KBM-7 (cell line): ENCODE results near the gene ADPRS.
A peak's percentile ranks its signal among the peaks of the same experiment; 100 is the strongest.

Experiments
- DNase-seq: peaks from one replicate; pipeline ENCODE4 v3.0.0-alpha.2; 2015
- in situ Hi-C: fragments of 300-500 bp; cut with MboI; formaldehyde crosslinking; loops from 2 replicates; pipeline ENCODE4 v1.14.3; 2020; ENCODE audit warnings: low sequenced_read_pairs, low pct_unique_long_range_greater_than_20kb, mixed read lengths

ADPRS gene

GRCh38 chr1:36126005-36126716, 37.5 kb downstream of the ADPRS start:
- no peak for DNase-seq
- in situ Hi-C loops, result no loop called here

GRCh38 chr1:36126797-36127500, 38.3 kb downstream of the ADPRS start:
- in situ Hi-C loops, result no loop called here
- no peak for DNase-seq

- DNase-seq, result no peak
- in situ Hi-C loops, result no loop called here
Observed at GRCh38 chr1:36128126-36128904, 39.6 kb downstream of the ADPRS start.

- DNase-seq, result no peak
- in situ Hi-C loops, result no loop called here
Observed at GRCh38 chr1:36128905-36129206, 40.2 kb downstream of the ADPRS start.

- no peak for DNase-seq
- in situ Hi-C loops, result no loop called here
Observed at GRCh38 chr1:36132029-36132428, 43.3 kb downstream of the ADPRS start.

GRCh38 chr1:36133484-36133883, 44.8 kb downstream of the ADPRS start:
- no peak for DNase-seq
- in situ Hi-C loops, result no loop called here

- in situ Hi-C loops, result no loop called here
- no peak for DNase-seq
Observed at GRCh38 chr1:36134031-36134430, 45.3 kb downstream of the ADPRS start.

GRCh38 chr1:36134505-36135329, 46.0 kb downstream of the ADPRS start:
- peak; percentile 68 for DNase-seq
- in situ Hi-C loops, result no loop called here

- in situ Hi-C loops, result no loop called here
- no peak for DNase-seq
Observed at GRCh38 chr1:36135330-36135667, 46.6 kb downstream of the ADPRS start.

GRCh38 chr1:36135796-36136195, 47.1 kb downstream of the ADPRS start:
- DNase-seq, result no peak

GRCh38 chr1:36136535-36136934, 47.8 kb downstream of the ADPRS start:
- DNase-seq, result no peak
- in situ Hi-C loops, result no loop called here

More at GRCh38 chr1:36135796-36136195, 47.1 kb downstream of the ADPRS start:
- in situ Hi-C loops, result no loop called here

- no peak for DNase-seq
- in situ Hi-C loops, result no loop called here
Observed at GRCh38 chr1:36137226-36137625, 48.5 kb downstream of the ADPRS start.

GRCh38 chr1:36137776-36138175, 49.1 kb downstream of the ADPRS start:
- DNase-seq, result no peak
- in situ Hi-C loops, result no loop called here

GRCh38 chr1:36139521-36139920, 50.8 kb downstream of the ADPRS start:
- in situ Hi-C loops, result no loop called here
- DNase-seq, result no peak

- no peak for DNase-seq
- in situ Hi-C loops, result loop anchor here (5.0 kb wide), 1 partner anchor 35 kb away; no protein-coding TSS in a partner anchor
Observed at GRCh38 chr1:36142121-36142520, 53.4 kb downstream of the ADPRS start.

GRCh38 chr1:36143424-36143823, 54.7 kb downstream of the ADPRS start:
- no peak for DNase-seq
- in situ Hi-C loops, result loop anchor here (5.0 kb wide), 1 partner anchor 36 kb away; no protein-coding TSS in a partner anchor
